ENCODE results near the gene CHRM5. TPM values are rescaled to one million over a fixed set of nuclear protein-coding genes. Genes with fewer than 3 reads are reported as not detected.

The CHRM5 gene
- total and polyA plus RNA-seq, 2 of the 8 experiments (the other 6 are each of a cell fraction or from before 2014, with no cell fraction given): not detected

- Histone ChIP-seq H4K5ac (ENCODE audit: insufficient read length, low read depth, low read length) (no peak overlapping the region), H3K9ac (replicated peaks in 1 of 4; ENCODE audit: extremely low read depth in 1 of 4, low read depth in 3 of 4, low read length in 3 of 4) (no peak overlapping the region), H3K79me1 (ENCODE audit: low read depth, low read length) (no peaks in the 10 kb centered on the region), H3K14ac (ENCODE audit: insufficient read length) (no peak overlapping the region), H3K9me3 (ENCODE audit: insufficient read depth in 2 of 2, low read depth in 1 of 2, low read length in 1 of 2) (no peaks in the 10 kb centered on the region), H3K4me2 (ENCODE audit: insufficient read depth in 1 of 2, low read depth in 2 of 2, low read length in 2 of 2) (no peak overlapping the region), H3K4me1 (replicated peaks in 1 of 4; ENCODE audit: control insufficient read depth in 3 of 4, insufficient read depth in 4 of 4, low read length in 3 of 4) (no peaks in the 10 kb centered on the region), H2BK12ac (ENCODE audit: low read depth, low read length) (no peak overlapping the region), H3K27me3 (replicated peaks in 1 of 4; ENCODE audit: control insufficient read depth in 3 of 4, extremely low read depth in 1 of 4, insufficient read depth in 3 of 4, low read length in 3 of 4) (no peaks in the 10 kb centered on the region), H3K4ac (replicated peaks; ENCODE audit: insufficient read length, low read depth, low read length) (no peak overlapping the region), H3K56ac (replicated peaks; ENCODE audit: insufficient read length, low read depth, low read length) (no peak overlapping the region), H2BK20ac (ENCODE audit: low read length) (no peak overlapping the region), H3K4me3 (ENCODE audit: extremely low read depth in 1 of 4, insufficient read depth in 2 of 4, low read depth in 3 of 4, low read length in 4 of 4) (no peak overlapping the region), H4K8ac (ENCODE audit: extremely low read depth, insufficient read depth, low read length) (no peak overlapping the region), H4K20me1 (replicated peaks in 1 of 2; ENCODE audit: control insufficient read depth in 1 of 2, insufficient read depth in 2 of 2, low read length in 2 of 2) (no peaks in the 10 kb centered on the region), H2BK5ac (ENCODE audit: low read depth, low read length) (no peak overlapping the region), H3K23me2 (ENCODE audit: low read depth, low read length) (no peaks in the 10 kb centered on the region), H3K27ac (ENCODE audit: low read depth, low read length) (no peak overlapping the region), H2BK15ac (ENCODE audit: low read length) (no peak overlapping the region), H4K91ac (replicated peaks; ENCODE audit: insufficient read length, low read length) (no peak overlapping the region), H2AFZ (ENCODE audit: low read length) (no peak overlapping the region), H3K23ac (ENCODE audit: insufficient read length) (no peak overlapping the region), H3K79me2 (ENCODE audit: control insufficient read depth in 1 of 2, insufficient read depth in 2 of 2, low read length in 2 of 2) (no peaks in the 10 kb centered on the region), H2AK5ac (ENCODE audit: low read depth, low read length) (no peak overlapping the region), H3K18ac (ENCODE audit: extremely low read depth, low read length) (no peak overlapping the region), H2BK120ac (replicated peaks; ENCODE audit: low read depth, low read length) (no peak overlapping the region), H3K36me3 (ENCODE audit: control insufficient read depth in 2 of 4, insufficient read depth in 4 of 4, low read length in 3 of 4) (no peaks in the 10 kb centered on the region)
- ChIA-PET CTCF (ENCODE audit: partially characterized antibody) (interaction anchor here (0.6 to 1.5 kb wide), 3 partner anchors 81 to 777 kb away, joined by 3 to 7 read pairs (median 3); no protein-coding TSS in a partner anchor), POLR2A (ENCODE audit: partially characterized antibody) (no interaction called here)
- no peak for FAIRE-seq
- 86% methylated on average over 3 of the region's 3 CpGs; no CpG with 5 or more reads in 1 of the 2 experiments for WGBS, 2 experiments (ENCODE audit: extremely low coverage in 1 of 2, insufficient coverage in 1 of 2, insufficient read length in 1 of 2, insufficient replicate concordance in 2 of 2, low coverage in 1 of 2, low lambda C conversion rate in 2 of 2, missing lambda C conversion rate in 1 of 2)
- DNase-seq (ENCODE audit: low read depth in 1 of 2, low spot score in 2 of 2): no peak
- TF ChIP-seq KDM5A (IDR thresholded peaks at IDR 0.05; ENCODE audit: low read length) (no peak), SP4 (IDR thresholded peaks at IDR 0.05; ENCODE audit: low read length) (no peak), CHD1 (IDR thresholded peaks at IDR 0.05; ENCODE audit: low read depth, low read length) (no peak), BACH1 (IDR thresholded peaks at IDR 0.05; ENCODE audit: low read length) (no peak), HDAC6 (IDR thresholded peaks at IDR 0.05; ENCODE audit: low read depth, low read length) (no peak), SP1 (IDR thresholded peaks at IDR 0.05; ENCODE audit: low read depth, low read length) (no peak)
Measured at GRCh38 chr15:33960549-33960935, 7.8 kb upstream of the CHRM5 start.
